ENCODE data around the gene NOSTRIN. TPM values are rescaled to one million over a fixed set of nuclear protein-coding genes. Genes with fewer than 3 reads are reported as not detected.
"Not testable (repeated sequence)": the region's sequence is repeated elsewhere in the genome, so short reads cannot be mapped to it uniquely, and the experiment has no call there.

Gene NOSTRIN
- total and polyA plus RNA-seq, 2 experiments from 2014 or later, result 0.92 to 2.9 TPM

- H3K27me3 ChIP-seq, result no peaks in the 10 kb centered on the region
- H3K9me3 ChIP-seq (ENCODE audit: low read depth), result no peaks in the 10 kb centered on the region
- no peak overlapping the region for H3K4me3 ChIP-seq
- peaks cover 4% of the 10 kb centered on the region for H3K36me3 ChIP-seq
- no peak overlapping the region for H3K27ac ChIP-seq
- TF ChIP-seq, protein P1, sequence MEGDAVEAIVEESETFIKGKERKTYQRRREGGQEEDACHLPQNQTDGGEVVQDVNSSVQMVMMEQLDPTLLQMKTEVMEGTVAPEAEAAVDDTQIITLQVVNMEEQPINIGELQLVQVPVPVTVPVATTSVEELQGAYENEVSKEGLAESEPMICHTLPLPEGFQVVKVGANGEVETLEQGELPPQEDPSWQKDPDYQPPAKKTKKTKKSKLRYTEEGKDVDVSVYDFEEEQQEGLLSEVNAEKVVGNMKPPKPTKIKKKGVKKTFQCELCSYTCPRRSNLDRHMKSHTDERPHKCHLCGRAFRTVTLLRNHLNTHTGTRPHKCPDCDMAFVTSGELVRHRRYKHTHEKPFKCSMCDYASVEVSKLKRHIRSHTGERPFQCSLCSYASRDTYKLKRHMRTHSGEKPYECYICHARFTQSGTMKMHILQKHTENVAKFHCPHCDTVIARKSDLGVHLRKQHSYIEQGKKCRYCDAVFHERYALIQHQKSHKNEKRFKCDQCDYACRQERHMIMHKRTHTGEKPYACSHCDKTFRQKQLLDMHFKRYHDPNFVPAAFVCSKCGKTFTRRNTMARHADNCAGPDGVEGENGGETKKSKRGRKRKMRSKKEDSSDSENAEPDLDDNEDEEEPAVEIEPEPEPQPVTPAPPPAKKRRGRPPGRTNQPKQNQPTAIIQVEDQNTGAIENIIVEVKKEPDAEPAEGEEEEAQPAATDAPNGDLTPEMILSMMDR (IDR thresholded peaks at IDR 0.05; ENCODE audit: low read depth, low read length), result no peak
- H3K4me1 ChIP-seq (ENCODE audit: low read depth), result no peaks in the 10 kb centered on the region
- no peak for DNase-seq (ENCODE audit: low read depth in 1 of 2, low spot score in 1 of 2)
Measured at GRCh38 chr2:168874368-168875054, 72.1 kb downstream of the NOSTRIN start.

- not testable (repeated sequence) for H3K4me3 ChIP-seq; DNase-seq (ENCODE audit: low read depth in 1 of 2, low spot score in 1 of 2); H3K9me3 ChIP-seq (ENCODE audit: low read depth)
Measured at GRCh38 chr2:168882163-168882562, 79.7 kb downstream of the NOSTRIN start.

DNA sequence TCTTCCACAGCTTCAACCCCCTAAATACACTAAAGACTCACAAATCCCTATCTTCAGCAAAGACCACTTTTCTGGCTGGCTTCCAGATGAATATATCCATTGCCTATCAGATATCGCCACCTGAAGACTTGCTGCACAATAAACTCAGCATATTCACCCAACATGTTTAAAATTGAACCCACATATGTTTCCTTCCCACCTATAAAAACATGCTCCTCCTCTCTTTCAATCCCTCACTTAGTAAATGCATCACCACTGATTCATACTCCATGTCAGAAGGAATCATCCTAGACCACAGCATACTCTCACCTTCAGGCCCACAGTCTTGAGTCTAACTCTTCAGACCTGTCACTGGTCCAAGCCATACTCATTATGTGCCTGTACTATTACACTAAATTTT lies 82.5 kb downstream of the NOSTRIN start:
- Histone ChIP-seq H3K4me3 (no peak overlapping the region), H3K27me3 (no peaks in the 10 kb centered on the region), H3K36me3 (no peaks in the 10 kb centered on the region), H3K27ac (no peak overlapping the region), H3K4me1 (ENCODE audit: low read depth) (no peaks in the 10 kb centered on the region), H3K9me3 (ENCODE audit: low read depth) (no peaks in the 10 kb centered on the region)
- no peak for DNase-seq (ENCODE audit: low read depth in 1 of 2, low spot score in 1 of 2)
- TF ChIP-seq, protein P1 (IDR thresholded peaks at IDR 0.05; ENCODE audit: low read depth, low read length), result no peak

More at GRCh38 chr2:168882163-168882562, 79.7 kb downstream of the NOSTRIN start:
- H3K36me3 ChIP-seq; H3K27me3 ChIP-seq; H3K27ac ChIP-seq; H3K4me1 ChIP-seq (ENCODE audit: low read depth): not testable (repeated sequence)

GRCh38 chr2:168889635-168890005 lies 87.2 kb downstream of the NOSTRIN start:
- H3K27me3 ChIP-seq, result no peaks in the 10 kb centered on the region
- DNase-seq (ENCODE audit: low read depth in 1 of 2, low spot score in 1 of 2), result no peak
- peak overlapping the region; percentile 47 for H3K4me3 ChIP-seq
- TF ChIP-seq, protein P1 (IDR thresholded peaks at IDR 0.05; ENCODE audit: low read depth, low read length), result no peak
- no peaks in the 10 kb centered on the region for H3K9me3 ChIP-seq (ENCODE audit: low read depth)
- no peaks in the 10 kb centered on the region for H3K4me1 ChIP-seq (ENCODE audit: low read depth)
- H3K36me3 ChIP-seq, result no peaks in the 10 kb centered on the region
- H3K27ac ChIP-seq, result no peak overlapping the region

DNA sequence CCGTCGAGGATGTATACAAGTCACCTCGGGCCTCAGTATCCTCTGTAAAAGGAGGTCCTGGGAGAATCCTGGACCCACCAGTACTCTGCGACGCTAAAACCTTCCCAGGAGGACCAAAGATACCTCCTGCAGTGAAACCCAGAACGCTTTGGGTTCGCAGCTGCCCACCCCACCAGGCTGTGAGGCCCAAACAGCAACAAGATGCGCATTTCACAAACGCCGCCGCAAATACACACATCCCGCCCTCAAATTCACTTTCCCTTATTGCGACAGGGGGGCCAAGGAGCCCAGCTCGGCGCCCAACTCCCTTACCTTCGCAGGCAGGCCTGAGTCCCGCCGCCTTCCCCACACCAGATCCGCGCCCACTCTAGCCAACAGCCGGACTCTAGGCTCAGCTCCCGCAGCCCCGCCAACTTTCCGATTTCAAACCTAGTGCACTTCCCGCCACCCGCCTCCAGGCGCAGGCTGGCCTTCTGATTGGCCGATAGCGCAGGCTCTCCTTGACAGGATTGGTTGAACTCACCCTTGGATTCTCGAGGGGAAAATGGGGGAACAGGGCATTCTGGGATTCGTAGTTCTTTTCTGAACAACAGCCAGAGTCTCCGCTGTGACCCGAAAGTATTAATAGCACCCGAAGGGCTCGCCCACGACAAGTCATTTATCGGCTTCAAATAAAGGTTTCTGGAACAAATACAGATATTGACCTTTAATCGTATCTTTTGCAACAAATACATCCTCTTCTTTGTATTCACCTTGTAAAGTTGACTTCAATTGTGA lies 87.8 kb downstream of the NOSTRIN start, which contains the start of gene SPC25:
SPC25 (minus strand) TSS at position 425 of the 777 bp plus-strand sequence. CDS start 911 bp downstream, outside the sequence.
- no peak within 1 kb of the TSS for H3K27ac ChIP-seq
- peak within 1 kb of the TSS; percentile 47 for H3K4me3 ChIP-seq
- no peaks in the 10 kb centered on the region for H3K9me3 ChIP-seq (ENCODE audit: low read depth)
- TF ChIP-seq, protein P1 (IDR thresholded peaks at IDR 0.05; ENCODE audit: low read depth, low read length), result no peak
- H3K27me3 ChIP-seq, result no peaks in the 10 kb centered on the region
- no peaks in the 10 kb centered on the region for H3K36me3 ChIP-seq
- peak; percentile 91 to 94 for DNase-seq (ENCODE audit: low read depth in 1 of 2, low spot score in 1 of 2)
- H3K4me1 ChIP-seq (ENCODE audit: low read depth), result no peaks in the 10 kb centered on the region

DNA sequence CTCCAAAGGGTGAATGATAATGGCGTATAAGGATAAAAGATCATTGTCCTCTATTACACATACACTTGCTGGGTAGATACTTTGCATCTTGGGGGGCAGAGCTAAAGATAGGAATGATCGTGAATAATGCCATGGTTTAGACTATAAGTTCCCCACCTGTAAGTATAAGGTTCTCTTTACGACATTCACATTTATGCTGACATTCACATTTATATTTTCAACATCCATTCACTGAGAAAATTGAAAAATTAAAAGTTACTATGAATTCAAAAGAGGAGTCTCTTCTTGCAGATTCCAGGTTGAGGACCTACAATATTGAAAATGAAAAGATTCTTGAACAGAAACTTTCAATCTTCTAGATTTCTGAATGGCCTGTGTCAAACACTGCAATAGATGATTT lies 89.9 kb downstream of the NOSTRIN start:
- TF ChIP-seq, protein P1 (IDR thresholded peaks at IDR 0.05; ENCODE audit: low read depth, low read length), result no peak
- Histone ChIP-seq H3K9me3 (ENCODE audit: low read depth) (no peaks in the 10 kb centered on the region), H3K27me3 (no peaks in the 10 kb centered on the region), H3K27ac (no peak overlapping the region), H3K36me3 (no peaks in the 10 kb centered on the region), H3K4me3 (no peak overlapping the region), H3K4me1 (ENCODE audit: low read depth) (no peaks in the 10 kb centered on the region)
- no peak for DNase-seq (ENCODE audit: low read depth in 1 of 2, low spot score in 1 of 2)

Measured in cardiac muscle cell (in vitro differentiated cells and primary cell).